ENCODE measurements around the gene BAZ2A.
A peak's percentile ranks its signal among the peaks of the same experiment; 100 is the strongest.

BAZ2A gene

DNA sequence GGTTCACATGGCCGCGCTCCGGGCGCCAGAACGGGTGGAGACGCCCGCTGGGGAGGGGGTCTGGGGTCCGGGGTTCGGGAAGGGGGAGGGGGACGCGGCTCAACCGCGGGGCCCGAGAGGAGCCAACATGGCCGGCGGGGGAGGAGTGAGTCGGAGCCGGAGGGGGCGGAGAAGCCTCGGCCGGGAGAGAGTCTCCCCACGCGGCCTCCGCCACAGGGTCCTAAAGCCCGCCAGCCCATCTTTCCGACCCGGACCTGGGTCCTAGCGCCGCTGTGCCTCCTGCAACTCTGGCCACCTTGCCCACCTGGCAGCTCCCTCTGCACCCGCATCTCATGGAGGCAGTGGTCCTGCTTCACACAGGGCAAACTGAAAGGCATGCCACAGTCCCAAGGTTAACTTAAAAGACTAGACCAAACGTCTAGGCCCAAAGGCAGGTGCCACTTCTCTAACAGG is at the start of gene BAZ2A:
TSS of gene BAZ2A (minus strand) at position 147 of the 453 bp plus-strand sequence. CDS start 12,796 bp downstream, outside the sequence.
- H3K9me3 ChIP-seq (ENCODE audit: control insufficient read depth, insufficient read depth, low read depth, low read length), result no peaks in the 10 kb centered on the region
- peak within 1 kb of the TSS; percentile 93 for H3K4me3 ChIP-seq (ENCODE audit: low read depth, low read length)
- H3K36me3 ChIP-seq (ENCODE audit: control insufficient read depth, insufficient read depth, low read length), result peaks cover 5% of the 10 kb centered on the region; the same call in 1 of the 2 replicates
- peaks cover 39% of the 10 kb centered on the region for H3K4me1 ChIP-seq (ENCODE audit: control insufficient read depth, insufficient read depth, low read length)
- peak within 1 kb of the TSS; percentile 89 for H3K9ac ChIP-seq (ENCODE audit: low read length)
- no peaks in the 10 kb centered on the region for H3K27me3 ChIP-seq (ENCODE audit: control insufficient read depth, insufficient read depth, low read length)
- peak within 1 kb of the TSS; percentile 89; the same call in 1 of the 2 replicates for H3K27ac ChIP-seq (ENCODE audit: low read depth, low read length)

DNA sequence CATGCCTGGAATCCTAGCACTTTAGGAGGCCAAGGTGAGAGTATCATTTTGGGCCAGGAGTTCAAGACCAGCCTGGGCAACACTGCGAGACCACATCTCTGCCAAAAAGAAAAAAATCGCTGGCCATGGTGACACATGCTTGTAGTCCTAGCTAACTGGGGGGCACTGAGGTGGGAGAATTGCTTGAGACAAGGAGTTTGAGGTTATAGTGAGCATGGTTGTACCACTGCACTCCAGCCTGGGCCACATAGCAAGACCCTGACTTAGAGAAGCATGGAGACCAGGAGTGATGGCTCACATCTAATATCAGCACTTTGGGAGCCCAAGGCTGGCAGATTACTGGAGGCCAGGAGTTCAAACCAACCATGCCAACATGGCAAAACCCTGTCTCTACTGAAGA is 48.7 kb upstream of the BAZ2A start:
- Histone ChIP-seq H3K27me3 (ENCODE audit: control insufficient read depth, insufficient read depth, low read length) (no peaks in the 10 kb centered on the region), H3K9ac (ENCODE audit: low read length) (no peak overlapping the region), H3K36me3 (ENCODE audit: control insufficient read depth, insufficient read depth, low read length) (peaks cover 47% of the 10 kb centered on the region), H3K27ac (ENCODE audit: low read depth, low read length) (no peak overlapping the region), H3K9me3 (ENCODE audit: control insufficient read depth, insufficient read depth, low read depth, low read length) (no peaks in the 10 kb centered on the region), H3K4me3 (ENCODE audit: low read depth, low read length) (no peak overlapping the region), H3K4me1 (ENCODE audit: control insufficient read depth, insufficient read depth, low read length) (0 out of 2 replicates have a peak, but pooled peaks cover 3% of the 10 kb centered on the region)

DNA sequence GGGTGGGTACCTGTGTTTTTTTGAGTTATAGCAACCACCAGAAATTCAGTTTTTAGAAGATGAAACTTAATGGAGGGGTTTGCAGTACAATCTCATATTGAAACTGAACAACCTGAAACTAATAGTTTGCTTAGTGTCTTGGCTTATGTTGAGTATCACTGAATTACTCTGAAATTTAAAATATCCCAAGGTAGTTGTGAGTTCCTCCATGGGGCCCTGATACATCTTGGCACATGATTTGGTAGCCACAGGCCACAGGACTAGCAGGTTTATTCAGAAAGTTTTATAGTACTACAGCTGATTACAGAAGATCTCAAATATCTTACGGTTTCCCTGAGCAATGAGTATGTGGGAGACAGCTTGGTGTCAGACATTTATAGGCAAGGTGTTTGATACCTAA is 47.6 kb upstream of the BAZ2A start:
- Histone ChIP-seq H3K27ac (ENCODE audit: low read depth, low read length) (no peak overlapping the region), H3K4me1 (ENCODE audit: control insufficient read depth, insufficient read depth, low read length) (0 out of 2 replicates have a peak, but pooled peaks cover 3% of the 10 kb centered on the region), H3K36me3 (ENCODE audit: control insufficient read depth, insufficient read depth, low read length) (peaks cover 49% of the 10 kb centered on the region), H3K9ac (ENCODE audit: low read length) (no peak overlapping the region), H3K4me3 (ENCODE audit: low read depth, low read length) (no peak overlapping the region), H3K27me3 (ENCODE audit: control insufficient read depth, insufficient read depth, low read length) (no peaks in the 10 kb centered on the region), H3K9me3 (ENCODE audit: control insufficient read depth, insufficient read depth, low read depth, low read length) (no peaks in the 10 kb centered on the region)

DNA sequence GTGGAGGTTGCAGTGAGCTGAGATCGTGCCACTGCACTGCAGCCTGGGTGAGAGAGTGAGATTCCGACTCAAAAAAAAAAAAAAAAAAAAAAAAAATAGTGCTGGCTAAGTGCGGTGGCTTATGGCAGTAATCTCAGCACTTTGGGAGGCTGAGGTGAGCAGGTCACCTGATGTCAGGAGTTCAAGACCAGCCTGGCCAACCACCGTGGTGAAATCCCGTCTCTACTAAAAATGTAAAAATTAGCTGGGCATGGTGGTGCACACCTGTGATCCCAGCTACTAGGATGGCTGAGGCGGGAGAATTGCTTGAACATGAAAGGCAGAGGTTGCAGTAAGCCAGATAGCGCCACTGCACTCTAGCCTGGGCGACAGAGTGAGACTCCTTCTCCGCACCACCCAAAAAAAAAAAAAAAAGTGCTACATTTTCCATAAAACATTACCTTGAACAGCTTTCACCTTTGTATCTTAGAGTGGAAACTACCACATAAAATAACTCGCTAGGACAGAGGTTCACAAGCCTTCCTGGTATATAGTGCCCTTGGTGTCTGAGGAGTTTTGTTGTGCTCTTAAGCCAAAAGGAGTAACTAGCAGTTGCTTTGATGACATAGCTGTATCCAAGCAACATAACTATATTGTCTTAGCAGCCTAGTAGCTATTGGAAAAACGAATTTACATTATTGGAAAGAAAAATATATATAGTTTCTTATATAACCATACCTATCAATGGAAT is 46.9 kb upstream of the BAZ2A start:
- H3K4me3 ChIP-seq (ENCODE audit: low read depth, low read length), result no peak overlapping the region
- H3K9me3 ChIP-seq (ENCODE audit: control insufficient read depth, insufficient read depth, low read depth, low read length), result no peaks in the 10 kb centered on the region
- H3K36me3 ChIP-seq (ENCODE audit: control insufficient read depth, insufficient read depth, low read length), result peaks cover 51% of the 10 kb centered on the region
- H3K27me3 ChIP-seq (ENCODE audit: control insufficient read depth, insufficient read depth, low read length), result no peaks in the 10 kb centered on the region
- H3K4me1 ChIP-seq (ENCODE audit: control insufficient read depth, insufficient read depth, low read length), result 0 out of 2 replicates have a peak, but pooled peaks cover 3% of the 10 kb centered on the region
- no peak overlapping the region for H3K27ac ChIP-seq (ENCODE audit: low read depth, low read length)
- H3K9ac ChIP-seq (ENCODE audit: low read length), result no peak overlapping the region

DNA sequence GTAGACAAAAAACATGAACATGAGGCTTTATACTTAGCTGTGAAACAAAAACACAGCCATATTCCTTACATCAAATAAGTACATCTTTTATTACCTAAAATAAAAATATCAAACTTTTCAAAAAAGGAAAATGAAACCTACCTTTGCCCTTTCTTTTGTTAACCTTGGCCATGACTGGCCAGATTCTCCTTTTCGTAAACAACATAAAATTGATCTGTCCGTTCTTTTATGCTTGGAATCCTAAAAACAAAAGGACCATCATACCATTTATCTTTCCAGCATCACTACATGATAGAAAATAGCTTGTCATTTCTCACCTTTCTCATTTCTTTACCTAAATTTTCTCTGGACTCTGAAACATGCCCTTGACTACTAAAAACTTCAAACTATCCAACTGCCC is 41.5 kb upstream of the BAZ2A start:
- Histone ChIP-seq H3K9me3 (ENCODE audit: control insufficient read depth, insufficient read depth, low read depth, low read length) (no peaks in the 10 kb centered on the region), H3K4me3 (ENCODE audit: low read depth, low read length) (no peak overlapping the region), H3K4me1 (ENCODE audit: control insufficient read depth, insufficient read depth, low read length) (0 out of 2 replicates have a peak, but pooled peaks cover 3% of the 10 kb centered on the region), H3K27me3 (ENCODE audit: control insufficient read depth, insufficient read depth, low read length) (no peaks in the 10 kb centered on the region), H3K36me3 (ENCODE audit: control insufficient read depth, insufficient read depth, low read length) (peaks cover 76% of the 10 kb centered on the region), H3K27ac (ENCODE audit: low read depth, low read length) (no peak overlapping the region), H3K9ac (ENCODE audit: low read length) (no peak overlapping the region)

DNA sequence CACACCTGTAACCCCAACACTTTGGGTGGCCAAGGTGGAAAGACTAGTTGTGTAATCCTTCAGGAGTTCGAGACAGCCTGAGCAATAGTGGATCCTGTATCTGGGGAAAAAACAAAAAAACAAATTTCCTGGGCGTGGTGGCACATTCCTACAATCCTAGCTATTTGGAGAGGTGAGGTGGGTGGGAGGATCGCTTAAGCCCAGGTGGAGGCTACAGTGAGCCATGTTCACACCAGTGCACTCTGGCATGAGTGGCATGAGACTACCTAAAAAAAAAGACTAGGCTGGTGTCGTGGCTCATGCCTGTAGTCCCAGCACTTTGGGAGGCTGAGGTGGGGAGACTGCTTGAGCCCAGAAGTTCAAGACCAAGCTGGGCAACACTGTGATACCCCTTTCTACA is 40.7 kb upstream of the BAZ2A start:
- H3K27ac ChIP-seq (ENCODE audit: low read depth, low read length), result no peak overlapping the region
- no peaks in the 10 kb centered on the region for H3K27me3 ChIP-seq (ENCODE audit: control insufficient read depth, insufficient read depth, low read length)
- H3K4me1 ChIP-seq (ENCODE audit: control insufficient read depth, insufficient read depth, low read length), result no peaks in the 10 kb centered on the region
- peaks cover 84% of the 10 kb centered on the region for H3K36me3 ChIP-seq (ENCODE audit: control insufficient read depth, insufficient read depth, low read length)
- H3K9ac ChIP-seq (ENCODE audit: low read length), result no peak overlapping the region
- H3K9me3 ChIP-seq (ENCODE audit: control insufficient read depth, insufficient read depth, low read depth, low read length), result no peaks in the 10 kb centered on the region
- H3K4me3 ChIP-seq (ENCODE audit: low read depth, low read length), result no peak overlapping the region

DNA sequence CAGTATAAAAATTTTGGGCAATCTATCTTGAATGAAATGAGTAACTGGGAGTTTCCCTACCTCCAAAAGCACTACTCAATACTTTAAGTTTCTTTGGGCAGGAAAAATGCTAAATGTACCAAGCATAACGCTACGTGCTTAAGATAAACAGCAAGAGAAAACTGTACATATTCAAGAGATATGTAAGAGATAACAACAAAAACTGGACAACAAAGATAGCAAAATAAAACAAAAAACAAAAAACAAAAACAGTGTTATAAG is 38.0 kb upstream of the BAZ2A start:
- H3K36me3 ChIP-seq (ENCODE audit: control insufficient read depth, insufficient read depth, low read length), result peaks cover 100% of the 10 kb centered on the region

DNA sequence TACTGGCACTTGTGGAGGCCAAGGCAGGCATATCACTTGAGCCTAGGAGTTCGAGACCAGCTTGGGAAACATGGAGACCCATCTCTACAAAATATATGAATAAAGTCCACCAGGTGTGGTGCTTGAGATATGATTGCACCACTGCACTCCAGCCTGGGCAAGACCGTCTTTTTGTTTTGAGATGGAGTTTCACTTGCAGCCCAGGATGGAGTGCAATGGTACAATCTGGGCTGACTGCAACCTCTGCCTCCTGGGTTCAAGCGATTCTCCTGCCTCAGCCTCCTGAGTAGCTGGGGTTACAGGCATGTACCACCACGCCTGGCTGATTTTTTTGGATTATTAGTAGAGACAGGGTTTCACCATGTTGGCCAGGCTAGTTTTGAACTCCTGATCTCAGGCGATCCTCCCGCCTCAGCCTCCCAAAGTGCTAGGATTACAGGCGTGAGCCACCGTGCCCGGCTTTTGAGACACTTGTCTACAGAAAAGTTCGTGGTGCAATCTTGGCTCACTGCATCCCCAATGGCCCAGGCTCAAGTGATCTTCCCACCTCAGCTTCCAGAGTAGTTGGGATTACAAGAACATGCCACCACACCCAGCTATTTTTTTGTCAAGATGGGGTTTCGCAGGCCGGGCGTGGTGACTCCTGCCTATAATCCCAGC is 32.0 kb upstream of the BAZ2A start:
- H3K9ac ChIP-seq (ENCODE audit: low read length), result no peak overlapping the region
- H3K36me3 ChIP-seq (ENCODE audit: control insufficient read depth, insufficient read depth, low read length), result peaks cover 43% of the 10 kb centered on the region
- H3K27me3 ChIP-seq (ENCODE audit: control insufficient read depth, insufficient read depth, low read length), result no peaks in the 10 kb centered on the region
- no peak overlapping the region for H3K27ac ChIP-seq (ENCODE audit: low read depth, low read length)
- no peaks in the 10 kb centered on the region for H3K4me1 ChIP-seq (ENCODE audit: control insufficient read depth, insufficient read depth, low read length)
- no peaks in the 10 kb centered on the region for H3K9me3 ChIP-seq (ENCODE audit: control insufficient read depth, insufficient read depth, low read depth, low read length)
- H3K4me3 ChIP-seq (ENCODE audit: low read depth, low read length), result no peak overlapping the region

More for the DNA sequence above, 38.0 kb upstream of the BAZ2A start:
- no peak overlapping the region for H3K27ac ChIP-seq (ENCODE audit: low read depth, low read length)
- H3K27me3 ChIP-seq (ENCODE audit: control insufficient read depth, insufficient read depth, low read length), result no peaks in the 10 kb centered on the region
- H3K9ac ChIP-seq (ENCODE audit: low read length), result no peak overlapping the region
- H3K9me3 ChIP-seq (ENCODE audit: control insufficient read depth, insufficient read depth, low read depth, low read length), result no peaks in the 10 kb centered on the region
- H3K4me3 ChIP-seq (ENCODE audit: low read depth, low read length), result no peak overlapping the region
- no peaks in the 10 kb centered on the region for H3K4me1 ChIP-seq (ENCODE audit: control insufficient read depth, insufficient read depth, low read length)

DNA sequence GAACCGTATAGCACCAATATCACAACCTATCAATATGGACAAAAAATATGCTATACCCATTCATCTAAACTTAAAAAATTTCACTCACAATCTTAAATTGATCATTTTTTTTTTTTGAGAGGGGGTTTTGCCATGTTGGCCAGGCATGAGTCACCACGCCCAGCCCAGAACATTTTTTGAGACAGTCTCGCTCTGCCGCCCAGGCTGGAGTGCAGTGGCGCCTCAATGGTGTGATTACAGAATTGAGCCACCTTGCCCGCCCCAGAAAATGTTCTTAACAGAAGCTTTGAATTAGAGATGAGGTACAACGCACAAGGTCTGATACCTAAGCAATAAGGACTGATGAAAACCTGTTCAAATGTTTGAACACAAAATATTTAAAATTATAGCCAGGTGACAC is 31.4 kb upstream of the BAZ2A start:
- H3K27me3 ChIP-seq (ENCODE audit: control insufficient read depth, insufficient read depth, low read length), result no peaks in the 10 kb centered on the region
- H3K9me3 ChIP-seq (ENCODE audit: control insufficient read depth, insufficient read depth, low read depth, low read length), result no peaks in the 10 kb centered on the region
- H3K27ac ChIP-seq (ENCODE audit: low read depth, low read length), result no peak overlapping the region
- H3K4me3 ChIP-seq (ENCODE audit: low read depth, low read length), result no peak overlapping the region
- H3K4me1 ChIP-seq (ENCODE audit: control insufficient read depth, insufficient read depth, low read length), result no peaks in the 10 kb centered on the region
- peaks cover 38% of the 10 kb centered on the region for H3K36me3 ChIP-seq (ENCODE audit: control insufficient read depth, insufficient read depth, low read length)
- no peak overlapping the region for H3K9ac ChIP-seq (ENCODE audit: low read length)

DNA sequence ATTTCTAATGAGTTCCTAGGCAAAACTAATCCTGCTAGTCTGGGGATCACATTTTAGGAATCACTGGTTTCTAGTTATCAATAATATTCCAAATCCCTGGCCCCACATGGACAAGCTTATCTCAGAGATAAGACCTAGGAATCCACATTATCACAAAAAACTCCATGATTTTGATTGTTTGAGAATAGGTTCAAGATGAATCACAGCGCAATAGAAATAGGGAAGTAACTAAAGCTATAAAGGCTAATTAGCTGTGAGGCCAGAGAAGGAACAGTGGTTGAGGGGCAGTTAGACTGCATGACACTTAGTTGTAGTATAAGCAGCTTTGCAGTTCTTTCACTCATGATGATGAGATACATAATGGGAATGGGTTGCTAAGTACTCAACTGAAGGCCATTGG is 28.8 kb upstream of the BAZ2A start:
- no peaks in the 10 kb centered on the region for H3K27me3 ChIP-seq (ENCODE audit: control insufficient read depth, insufficient read depth, low read length)
- H3K4me1 ChIP-seq (ENCODE audit: control insufficient read depth, insufficient read depth, low read length), result no peaks in the 10 kb centered on the region
- H3K27ac ChIP-seq (ENCODE audit: low read depth, low read length), result no peak overlapping the region
- no peak overlapping the region for H3K4me3 ChIP-seq (ENCODE audit: low read depth, low read length)
- no peak overlapping the region for H3K9ac ChIP-seq (ENCODE audit: low read length)
- H3K9me3 ChIP-seq (ENCODE audit: control insufficient read depth, insufficient read depth, low read depth, low read length), result peaks cover 9% of the 10 kb centered on the region
- H3K36me3 ChIP-seq (ENCODE audit: control insufficient read depth, insufficient read depth, low read length), result peaks cover 11% of the 10 kb centered on the region

All from HUES6 (cell line).